GM23338 (cell line): ENCODE data around the gene MAGI1. TPM values are rescaled to one million over a fixed set of nuclear protein-coding genes. Genes with fewer than 3 reads are reported as not detected.
A peak's percentile ranks its signal among the peaks of the same experiment; 100 is the strongest.

Experiments
- ATAC-seq: fragments of 200-7000 bp; cut with Tn5 transposase; 3 replicates; pipeline ENCODE4 v1.9.1; 2020
- DNase-seq: peaks from one replicate; pipeline ENCODE4 v3.0.0-alpha.2; 2015; ENCODE audit warnings: low spot score
- H2AFZ ChIP-seq: fragments of 200-600 bp; sonication (generic); 2 replicates; pipeline ENCODE4 v1.8.0; 2016; ENCODE audit warnings: antibody characterized with exemption, mild to moderate bottlenecking, moderate library complexity
- H3F3A ChIP-seq: fragments of 200-600 bp; sonication (generic); replicated peaks from 2 replicates; pipeline ENCODE4 v1.8.0; 2017; ENCODE audit warnings: antibody characterized with exemption, mixed run types, low read depth
- H3K27ac ChIP-seq: fragments of 200-600 bp; sonication (generic); 2 replicates; pipeline ENCODE4 v1.6.1; 2016; ENCODE audit warnings: low read depth
- H3K27me3 ChIP-seq: fragments of 200-600 bp; sonication (generic); 2 replicates; pipeline ENCODE4 v1.8.0; 2016; ENCODE audit warnings: mild to moderate bottlenecking, mixed run types, moderate library complexity; ENCODE audit not compliant: insufficient read depth
- H3K36me3 ChIP-seq: fragments of 200-600 bp; sonication (generic); 2 replicates; pipeline ENCODE4 v1.8.0; 2016; ENCODE audit warnings: mild to moderate bottlenecking; ENCODE audit not compliant: insufficient read depth
- H3K4me1 ChIP-seq: fragments of 200-600 bp; sonication (generic); 2 replicates; pipeline ENCODE4 v1.8.0; 2016; ENCODE audit warnings: mild to moderate bottlenecking, moderate library complexity; ENCODE audit not compliant: insufficient read depth
- H3K4me2 ChIP-seq: fragments of 200-600 bp; sonication (generic); 2 replicates; pipeline ENCODE4 v1.7.1; 2017; ENCODE audit warnings: mixed run types
- H3K4me3 ChIP-seq: fragments of 200-600 bp; sonication (generic); 2 replicates; pipeline ENCODE4 v1.6.1; 2016; ENCODE audit warnings: mixed run types
- H3K79me2 ChIP-seq: fragments of 200-600 bp; sonication (generic); replicated peaks from 2 replicates; pipeline ENCODE4 v1.8.0; 2017; ENCODE audit warnings: mild to moderate bottlenecking; ENCODE audit not compliant: insufficient read depth
- H3K9me2 ChIP-seq: fragments of 200-600 bp; sonication (generic); 2 replicates; pipeline ENCODE4 v1.8.0; 2017; ENCODE audit not compliant: insufficient read depth
- H4K20me1 ChIP-seq: fragments of 200-600 bp; sonication (generic); replicated peaks from 2 replicates; pipeline ENCODE4 v1.8.0; 2017; ENCODE audit warnings: mild to moderate bottlenecking; ENCODE audit not compliant: insufficient read depth
- H3K27ac Mint-ChIP-seq: 2 replicates; pipeline ENCODE4 v1.8.0; 2020; ENCODE audit warnings: inconsistent platforms, mild to moderate bottlenecking, moderate library complexity, mixed read lengths
- H3K27me3 Mint-ChIP-seq: 3 replicates; pipeline ENCODE4 v1.8.0; 2022; ENCODE audit warnings: low read depth, mild to moderate bottlenecking, moderate library complexity, mixed read lengths, inconsistent platforms; ENCODE audit not compliant: insufficient read depth, poor library complexity
- H3K36me3 Mint-ChIP-seq: 3 replicates; pipeline ENCODE4 v1.8.0; 2021; ENCODE audit warnings: low read depth, mild to moderate bottlenecking, inconsistent platforms, moderate library complexity, mixed read lengths
- H3K4me1 Mint-ChIP-seq: 3 replicates; pipeline ENCODE4 v1.8.0; 2020; ENCODE audit warnings: mild to moderate bottlenecking, inconsistent platforms, mixed read lengths
- H3K4me3 Mint-ChIP-seq: 3 replicates; pipeline ENCODE4 v1.8.0; 2021; ENCODE audit warnings: moderate library complexity, mild to moderate bottlenecking, inconsistent platforms, mixed read lengths
- H3K9me3 Mint-ChIP-seq: 3 replicates; pipeline ENCODE4 v1.8.0; 2020; ENCODE audit warnings: moderate library complexity, mild to moderate bottlenecking, inconsistent platforms, mixed read lengths
- EZH2phosphoT487 ChIP-seq: fragments of 200-600 bp; sonication (generic); IDR thresholded peaks from one replicate; pipeline ENCODE4 v1.8.1; 2018; ENCODE audit warnings: antibody characterized with exemption; ENCODE audit not compliant: unreplicated experiment
- POLR2AphosphoS5 ChIP-seq: IDR thresholded peaks from 2 replicates; pipeline ENCODE4 v1.6.1; 2016; ENCODE audit warnings: antibody characterized with exemption, low read depth
- STAT1 ChIP-seq: IDR thresholded peaks from one replicate; pipeline ENCODE4 v1.6.1; 2016; ENCODE audit warnings: antibody characterized with exemption; ENCODE audit not compliant: unreplicated experiment
- polyA plus RNA-seq: library from polyadenylated mRNA; unstranded; fragments of >200 nt; fragmentation: Nextera tagmentation; extraction: Ambion mirVana; gene quantifications from 2 replicates; pipeline ENCODE4 v1.2.1, GENCODE V29; 2016
- total RNA-seq: library from RNA; depleted of rRNA; stranded (reverse); fragments of >200 nt; shearing (Covaris generic); gene quantifications from 2 replicates; pipeline ENCODE4 v1.2.3, GENCODE V29; 2014
- TF ChIP-seq, protein P1 (sequence below): fragments of 250-450 bp; sonication (Bioruptor Pico); IDR thresholded peaks from 2 replicates; pipeline ENCODE4 v1.5.0; 2020; ENCODE audit warnings: mild to moderate bottlenecking, moderate library complexity
- TF ChIP-seq, protein P2 (sequence below): IDR thresholded peaks from 2 replicates; pipeline ENCODE4 v1.6.1; 2016; ENCODE audit warnings: antibody characterized with exemption
- TF ChIP-seq, protein P3 (sequence below), 2 experiments: fragments of 200-600 bp in 1 of 2; sonication (generic) in 1 of 2; conservative IDR thresholded peaks; 2 replicates each; pipeline versions ENCODE4 v1.5.1 to v1.6.1; 2016 to 2017; ENCODE audit warnings: antibody characterized with exemption in 2 of 2, low read depth in 2 of 2, mild to moderate bottlenecking in 2 of 2, moderate library complexity in 1 of 2

MAGI1 gene
- total and polyA plus RNA-seq, 2 experiments from 2014 or later = 27.4 to 71.2 TPM

DNA sequence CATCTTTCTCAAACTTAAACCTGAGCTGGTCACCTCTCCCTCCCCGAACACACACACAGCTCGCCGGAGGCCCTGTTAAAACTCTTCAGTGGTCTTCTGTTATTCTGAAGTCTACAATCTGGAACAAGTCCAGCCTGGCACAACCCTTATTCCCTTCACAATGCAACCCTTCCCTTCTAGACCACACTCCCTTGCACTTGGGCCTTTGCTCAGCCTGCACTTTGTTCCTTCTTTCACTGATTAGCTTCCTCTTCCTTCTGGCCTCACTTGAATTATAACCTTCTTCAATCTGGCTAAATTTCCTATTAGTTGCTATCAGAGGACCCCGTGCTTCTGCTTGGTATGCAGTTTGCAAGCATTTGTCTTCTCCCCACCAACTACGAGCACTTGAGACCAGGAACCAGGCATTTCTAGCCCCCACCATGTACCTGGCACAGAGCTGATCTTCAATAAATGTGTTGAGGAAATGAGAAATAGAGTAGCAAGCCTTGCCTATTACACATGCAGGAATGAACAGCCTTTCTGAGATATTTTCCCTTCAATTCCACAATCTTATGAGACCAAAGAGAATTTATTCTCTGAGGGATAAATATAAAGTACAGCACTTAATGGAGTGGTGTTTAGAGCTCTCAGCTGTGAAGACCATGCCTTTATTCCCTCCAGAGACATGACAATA lies 687.8 kb downstream of the MAGI1 start:
- DNase-seq = no peak

DNA sequence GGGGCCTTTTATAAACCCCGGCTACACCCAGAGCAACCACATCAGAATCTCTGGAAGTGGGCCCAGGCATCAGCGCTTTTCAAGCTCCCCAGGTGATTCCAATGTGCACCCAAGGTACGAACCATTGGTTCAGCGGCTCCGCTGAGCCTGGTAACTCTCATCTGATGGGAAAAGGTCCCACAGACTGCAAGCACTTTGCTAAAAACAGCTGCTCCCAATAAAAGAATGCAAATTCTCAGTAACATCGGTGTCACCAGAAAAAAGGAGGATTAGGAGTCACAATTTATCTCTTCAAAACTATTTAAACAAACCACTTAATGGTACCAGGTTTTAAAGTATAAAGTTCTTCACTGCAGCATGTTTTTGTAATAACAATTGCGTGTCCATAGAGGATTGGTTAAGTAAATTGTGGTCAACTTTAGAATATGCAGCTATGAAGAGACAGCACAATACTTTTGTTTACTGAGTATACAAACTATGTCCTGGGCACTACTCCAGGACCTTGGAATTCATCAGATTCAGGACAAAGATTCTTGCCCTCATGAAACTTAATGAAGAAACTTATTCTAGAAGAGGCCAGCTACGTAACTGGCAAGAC lies 690.2 kb downstream of the MAGI1 start:
- H3K27me3 Mint-ChIP-seq = peaks cover 11% of the 10 kb centered on the region
- no peaks in the 10 kb centered on the region for H3K36me3 ChIP-seq
- TF ChIP-seq, protein P1, sequence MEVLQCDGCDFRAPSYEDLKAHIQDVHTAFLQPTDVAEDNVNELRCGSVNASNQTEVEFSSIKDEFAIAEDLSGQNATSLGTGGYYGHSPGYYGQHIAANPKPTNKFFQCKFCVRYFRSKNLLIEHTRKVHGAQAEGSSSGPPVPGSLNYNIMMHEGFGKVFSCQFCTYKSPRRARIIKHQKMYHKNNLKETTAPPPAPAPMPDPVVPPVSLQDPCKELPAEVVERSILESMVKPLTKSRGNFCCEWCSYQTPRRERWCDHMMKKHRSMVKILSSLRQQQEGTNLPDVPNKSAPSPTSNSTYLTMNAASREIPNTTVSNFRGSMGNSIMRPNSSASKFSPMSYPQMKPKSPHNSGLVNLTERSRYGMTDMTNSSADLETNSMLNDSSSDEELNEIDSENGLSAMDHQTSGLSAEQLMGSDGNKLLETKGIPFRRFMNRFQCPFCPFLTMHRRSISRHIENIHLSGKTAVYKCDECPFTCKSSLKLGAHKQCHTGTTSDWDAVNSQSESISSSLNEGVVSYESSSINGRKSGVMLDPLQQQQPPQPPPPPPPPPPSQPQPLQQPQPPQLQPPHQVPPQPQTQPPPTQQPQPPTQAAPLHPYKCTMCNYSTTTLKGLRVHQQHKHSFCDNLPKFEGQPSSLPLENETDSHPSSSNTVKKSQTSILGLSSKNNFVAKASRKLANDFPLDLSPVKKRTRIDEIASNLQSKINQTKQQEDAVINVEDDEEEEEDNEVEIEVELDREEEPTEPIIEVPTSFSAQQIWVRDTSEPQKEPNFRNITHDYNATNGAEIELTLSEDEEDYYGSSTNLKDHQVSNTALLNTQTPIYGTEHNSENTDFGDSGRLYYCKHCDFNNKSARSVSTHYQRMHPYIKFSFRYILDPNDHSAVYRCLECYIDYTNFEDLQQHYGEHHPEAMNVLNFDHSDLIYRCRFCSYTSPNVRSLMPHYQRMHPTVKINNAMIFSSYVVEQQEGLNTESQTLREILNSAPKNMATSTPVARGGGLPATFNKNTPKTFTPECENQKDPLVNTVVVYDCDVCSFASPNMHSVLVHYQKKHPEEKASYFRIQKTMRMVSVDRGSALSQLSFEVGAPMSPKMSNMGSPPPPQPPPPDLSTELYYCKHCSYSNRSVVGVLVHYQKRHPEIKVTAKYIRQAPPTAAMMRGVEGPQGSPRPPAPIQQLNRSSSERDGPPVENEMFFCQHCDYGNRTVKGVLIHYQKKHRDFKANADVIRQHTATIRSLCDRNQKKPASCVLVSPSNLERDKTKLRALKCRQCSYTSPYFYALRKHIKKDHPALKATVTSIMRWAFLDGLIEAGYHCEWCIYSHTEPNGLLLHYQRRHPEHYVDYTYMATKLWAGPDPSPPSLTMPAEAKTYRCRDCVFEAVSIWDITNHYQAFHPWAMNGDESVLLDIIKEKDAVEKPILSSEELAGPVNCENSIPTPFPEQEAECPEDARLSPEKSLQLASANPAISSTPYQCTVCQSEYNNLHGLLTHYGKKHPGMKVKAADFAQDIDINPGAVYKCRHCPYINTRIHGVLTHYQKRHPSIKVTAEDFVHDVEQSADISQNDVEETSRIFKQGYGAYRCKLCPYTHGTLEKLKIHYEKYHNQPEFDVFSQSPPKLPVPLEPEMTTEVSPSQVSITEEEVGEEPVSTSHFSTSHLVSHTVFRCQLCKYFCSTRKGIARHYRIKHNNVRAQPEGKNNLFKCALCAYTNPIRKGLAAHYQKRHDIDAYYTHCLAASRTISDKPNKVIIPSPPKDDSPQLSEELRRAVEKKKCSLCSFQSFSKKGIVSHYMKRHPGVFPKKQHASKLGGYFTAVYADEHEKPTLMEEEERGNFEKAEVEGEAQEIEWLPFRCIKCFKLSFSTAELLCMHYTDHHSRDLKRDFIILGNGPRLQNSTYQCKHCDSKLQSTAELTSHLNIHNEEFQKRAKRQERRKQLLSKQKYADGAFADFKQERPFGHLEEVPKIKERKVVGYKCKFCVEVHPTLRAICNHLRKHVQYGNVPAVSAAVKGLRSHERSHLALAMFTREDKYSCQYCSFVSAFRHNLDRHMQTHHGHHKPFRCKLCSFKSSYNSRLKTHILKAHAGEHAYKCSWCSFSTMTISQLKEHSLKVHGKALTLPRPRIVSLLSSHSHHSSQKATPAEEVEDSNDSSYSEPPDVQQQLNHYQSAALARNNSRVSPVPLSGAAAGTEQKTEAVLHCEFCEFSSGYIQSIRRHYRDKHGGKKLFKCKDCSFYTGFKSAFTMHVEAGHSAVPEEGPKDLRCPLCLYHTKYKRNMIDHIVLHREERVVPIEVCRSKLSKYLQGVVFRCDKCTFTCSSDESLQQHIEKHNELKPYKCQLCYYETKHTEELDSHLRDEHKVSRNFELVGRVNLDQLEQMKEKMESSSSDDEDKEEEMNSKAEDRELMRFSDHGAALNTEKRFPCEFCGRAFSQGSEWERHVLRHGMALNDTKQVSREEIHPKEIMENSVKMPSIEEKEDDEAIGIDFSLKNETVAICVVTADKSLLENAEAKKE (CRISPR knock-in tag) = no peak
- TF ChIP-seq, protein P2, sequence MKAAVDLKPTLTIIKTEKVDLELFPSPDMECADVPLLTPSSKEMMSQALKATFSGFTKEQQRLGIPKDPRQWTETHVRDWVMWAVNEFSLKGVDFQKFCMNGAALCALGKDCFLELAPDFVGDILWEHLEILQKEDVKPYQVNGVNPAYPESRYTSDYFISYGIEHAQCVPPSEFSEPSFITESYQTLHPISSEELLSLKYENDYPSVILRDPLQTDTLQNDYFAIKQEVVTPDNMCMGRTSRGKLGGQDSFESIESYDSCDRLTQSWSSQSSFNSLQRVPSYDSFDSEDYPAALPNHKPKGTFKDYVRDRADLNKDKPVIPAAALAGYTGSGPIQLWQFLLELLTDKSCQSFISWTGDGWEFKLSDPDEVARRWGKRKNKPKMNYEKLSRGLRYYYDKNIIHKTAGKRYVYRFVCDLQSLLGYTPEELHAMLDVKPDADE = no peak
- TF ChIP-seq EZH2phosphoT487 (no peak), STAT1 (no peak)

More for the DNA sequence above, 687.8 kb downstream of the MAGI1 start:
- H3K36me3 Mint-ChIP-seq = no peaks in the 10 kb centered on the region
- no peak for TF ChIP-seq POLR2AphosphoS5
- TF ChIP-seq, protein P3, sequence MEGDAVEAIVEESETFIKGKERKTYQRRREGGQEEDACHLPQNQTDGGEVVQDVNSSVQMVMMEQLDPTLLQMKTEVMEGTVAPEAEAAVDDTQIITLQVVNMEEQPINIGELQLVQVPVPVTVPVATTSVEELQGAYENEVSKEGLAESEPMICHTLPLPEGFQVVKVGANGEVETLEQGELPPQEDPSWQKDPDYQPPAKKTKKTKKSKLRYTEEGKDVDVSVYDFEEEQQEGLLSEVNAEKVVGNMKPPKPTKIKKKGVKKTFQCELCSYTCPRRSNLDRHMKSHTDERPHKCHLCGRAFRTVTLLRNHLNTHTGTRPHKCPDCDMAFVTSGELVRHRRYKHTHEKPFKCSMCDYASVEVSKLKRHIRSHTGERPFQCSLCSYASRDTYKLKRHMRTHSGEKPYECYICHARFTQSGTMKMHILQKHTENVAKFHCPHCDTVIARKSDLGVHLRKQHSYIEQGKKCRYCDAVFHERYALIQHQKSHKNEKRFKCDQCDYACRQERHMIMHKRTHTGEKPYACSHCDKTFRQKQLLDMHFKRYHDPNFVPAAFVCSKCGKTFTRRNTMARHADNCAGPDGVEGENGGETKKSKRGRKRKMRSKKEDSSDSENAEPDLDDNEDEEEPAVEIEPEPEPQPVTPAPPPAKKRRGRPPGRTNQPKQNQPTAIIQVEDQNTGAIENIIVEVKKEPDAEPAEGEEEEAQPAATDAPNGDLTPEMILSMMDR (conservative IDR thresholded peaks at IDR 0.05; ENCODE audit: low read depth in 2 of 2) = no peak
- no peak for ATAC-seq
- no peaks in the 10 kb centered on the region for H3K36me3 ChIP-seq
- H3K27me3 ChIP-seq = no peaks in the 10 kb centered on the region
- no peak overlapping the region for H2AFZ ChIP-seq
- 0 out of 2 replicates have a peak overlapping the region, but pooled peaks have one; percentile 26 for H3K27ac Mint-ChIP-seq
- H3K9me2 ChIP-seq = no peaks in the 10 kb centered on the region
- no peaks in the 10 kb centered on the region for H3K9me3 Mint-ChIP-seq
- H3F3A ChIP-seq = no peaks in the 10 kb centered on the region; the same call in 1 of the 2 replicates
- H3K4me3 Mint-ChIP-seq = no peak overlapping the region
- no peaks in the 10 kb centered on the region for H3K79me2 ChIP-seq
- peaks cover 9% of the 10 kb centered on the region for H3K4me1 ChIP-seq
- H3K4me2 ChIP-seq = no peak overlapping the region
- no peak overlapping the region for H3K4me3 ChIP-seq
- H3K27me3 Mint-ChIP-seq = peaks cover 15% of the 10 kb centered on the region
- H3K4me1 Mint-ChIP-seq = peaks cover 47% of the 10 kb centered on the region
- no peak overlapping the region for H3K27ac ChIP-seq
- no peaks in the 10 kb centered on the region for H4K20me1 ChIP-seq

More for the DNA sequence above, 690.2 kb downstream of the MAGI1 start:
- Mint-ChIP-seq H3K4me3 (no peak overlapping the region), H3K27ac (no peak overlapping the region; the same call in 1 of the 2 replicates), H3K4me1 (peaks cover 49% of the 10 kb centered on the region), H3K9me3 (no peaks in the 10 kb centered on the region), H3K36me3 (no peaks in the 10 kb centered on the region)
- H3K4me1 ChIP-seq = peaks cover 28% of the 10 kb centered on the region
- no peaks in the 10 kb centered on the region for H3K27me3 ChIP-seq
- H3K9me2 ChIP-seq = no peaks in the 10 kb centered on the region; the same call in 1 of the 2 replicates
- H3K79me2 ChIP-seq = no peaks in the 10 kb centered on the region
- DNase-seq (peak; percentile 34), ATAC-seq (no peak)
- H3K27ac ChIP-seq = no peak overlapping the region
- no peak overlapping the region for H2AFZ ChIP-seq
- H4K20me1 ChIP-seq = no peaks in the 10 kb centered on the region
- no peaks in the 10 kb centered on the region for H3F3A ChIP-seq
- no peak overlapping the region for H3K4me3 ChIP-seq
- no peak overlapping the region for H3K4me2 ChIP-seq
